SHP77 treated with DMSO at 0.1 percent for 48 hours (cell line): ENCODE results near the gene PSENEN.
A peak's percentile ranks its signal among the peaks of the same experiment; 100 is the strongest.

Experiments
- DNase-seq: peaks from one replicate; lab custom pipeline; 2025; lab: John Stamatoyannopoulos, UW

Gene PSENEN

DNA sequence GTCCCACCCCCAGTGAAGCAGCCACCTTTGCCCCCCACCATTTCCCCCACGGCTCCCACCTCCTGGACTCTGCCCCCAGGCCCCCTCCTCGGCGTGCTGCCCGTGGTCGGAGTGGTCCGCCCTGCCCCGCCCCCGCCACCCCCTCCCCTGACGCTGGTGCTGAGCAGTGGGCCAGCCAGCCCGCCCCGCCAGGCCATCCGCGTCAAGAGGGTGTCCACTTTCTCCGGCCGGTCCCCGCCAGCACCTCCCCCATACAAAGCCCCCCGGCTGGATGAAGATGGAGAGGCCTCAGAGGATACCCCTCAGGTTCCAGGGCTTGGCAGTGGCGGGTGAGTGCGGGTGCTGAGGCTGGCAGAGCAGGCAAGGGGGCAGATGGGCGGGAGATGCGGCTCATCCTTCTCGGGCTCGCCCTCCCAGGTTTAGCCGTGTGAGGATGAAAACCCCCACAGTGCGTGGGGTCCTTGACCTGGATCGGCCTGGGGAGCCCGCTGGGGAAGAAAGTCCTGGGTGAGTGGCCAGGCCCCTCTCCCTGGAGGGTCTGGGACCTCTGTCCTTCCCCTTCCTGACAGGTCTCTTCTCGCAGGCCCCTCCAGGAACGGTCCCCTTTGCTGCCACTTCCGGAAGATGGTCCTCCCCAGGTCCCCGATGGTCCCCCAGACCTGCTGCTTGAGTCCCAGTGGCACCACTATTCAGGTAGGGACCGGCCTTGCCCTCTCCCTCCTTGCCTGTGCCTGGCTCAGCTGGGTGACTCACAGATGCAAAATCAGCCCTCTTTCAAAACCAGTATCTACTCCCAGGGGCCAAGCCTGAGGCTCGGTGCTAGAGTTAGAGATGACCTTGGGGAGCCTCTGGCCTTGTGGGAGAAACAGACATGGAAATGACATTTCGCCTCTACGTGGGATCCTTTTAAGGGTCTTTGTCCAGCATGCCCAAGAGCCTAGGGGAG, 12.0 kb upstream of the PSENEN start:
- DNase-seq = no peak

DNA sequence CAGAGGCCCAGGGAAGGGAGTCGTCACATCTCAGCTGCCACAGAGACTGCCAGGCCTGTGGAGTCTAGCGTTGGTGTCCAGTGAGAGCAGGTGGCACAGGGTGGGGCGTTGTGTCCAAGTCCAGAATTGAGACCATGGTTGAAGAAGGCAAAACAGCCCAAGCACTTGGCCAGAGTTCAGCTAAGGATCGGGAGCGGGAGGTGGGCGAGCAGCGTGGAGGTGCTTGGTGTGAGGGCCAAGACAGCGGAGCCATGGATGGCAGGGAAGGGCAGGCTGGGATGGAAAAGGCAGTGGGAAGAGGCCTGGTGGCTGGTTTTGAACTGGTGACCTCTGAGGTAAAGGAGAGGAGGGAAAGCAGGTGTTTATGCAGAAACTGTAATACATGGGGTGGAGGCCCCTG, 11.2 kb upstream of the PSENEN start:
- no peak for DNase-seq

DNA sequence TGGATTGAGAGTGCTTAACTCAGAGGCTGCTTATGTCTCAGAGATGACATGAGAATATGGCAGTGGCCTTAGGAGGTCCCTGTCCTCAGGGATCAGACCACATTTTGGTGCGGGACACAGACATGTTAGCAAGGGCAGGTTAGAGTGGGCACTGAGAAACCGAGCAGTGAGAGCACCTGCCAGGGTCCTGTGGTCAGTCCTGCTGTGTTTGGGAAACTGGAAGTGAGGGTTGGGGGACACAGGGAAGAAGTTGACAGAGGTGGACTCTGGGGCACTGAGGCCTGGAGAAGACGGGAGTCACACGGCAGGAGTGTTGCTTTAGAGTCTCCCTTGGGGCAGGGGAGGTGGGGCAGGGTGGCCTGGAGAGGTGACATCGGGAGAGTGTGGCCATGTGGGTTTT, 10.6 kb upstream of the PSENEN start:
- no peak for DNase-seq

DNA sequence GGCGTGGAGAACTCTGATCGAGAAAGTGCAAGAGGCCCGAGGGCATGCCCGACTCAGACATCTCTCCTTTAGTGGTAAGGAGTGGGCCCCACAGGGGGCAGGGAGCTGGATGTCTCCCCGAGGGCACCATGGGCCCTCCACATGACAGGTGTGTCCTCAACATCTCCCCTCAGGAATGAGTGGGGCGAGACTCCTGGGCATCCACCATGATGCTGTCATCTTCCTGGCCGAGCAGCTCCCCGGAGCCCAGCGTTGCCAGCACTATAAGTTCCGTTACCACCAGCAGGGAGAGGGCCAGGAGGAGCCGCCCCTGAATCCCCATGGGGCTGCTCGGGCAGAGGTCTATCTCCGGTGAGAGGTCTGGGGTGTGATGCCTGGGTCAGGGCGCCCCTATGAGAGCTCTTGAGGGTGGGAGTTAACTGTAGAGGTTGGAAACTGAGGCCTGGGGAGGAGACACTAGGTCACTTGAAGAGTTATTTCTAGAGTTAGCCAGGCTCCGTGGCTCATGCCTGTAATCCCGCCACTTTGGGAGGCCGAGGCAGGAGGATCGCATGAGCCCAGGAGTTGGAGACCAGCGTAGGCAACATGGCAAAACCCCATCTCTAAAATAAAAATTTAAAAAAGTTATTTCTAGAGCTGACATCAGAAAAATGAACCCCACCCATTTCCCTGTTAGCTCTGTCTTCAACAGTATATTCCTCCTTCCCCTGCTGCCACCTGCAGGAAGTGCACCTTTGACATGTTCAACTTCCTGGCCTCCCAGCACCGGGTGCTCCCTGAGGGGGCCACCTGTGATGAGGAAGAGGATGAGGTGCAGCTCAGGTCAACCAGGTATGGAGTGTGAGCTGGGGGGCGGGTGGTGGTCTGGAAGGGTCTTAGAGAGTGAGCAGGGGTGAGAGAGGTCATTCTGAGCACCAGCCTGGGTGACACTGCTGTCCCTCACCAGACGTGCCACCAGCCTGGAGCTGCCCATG, 8.3 kb upstream of the PSENEN start:
- no peak for DNase-seq

DNA sequence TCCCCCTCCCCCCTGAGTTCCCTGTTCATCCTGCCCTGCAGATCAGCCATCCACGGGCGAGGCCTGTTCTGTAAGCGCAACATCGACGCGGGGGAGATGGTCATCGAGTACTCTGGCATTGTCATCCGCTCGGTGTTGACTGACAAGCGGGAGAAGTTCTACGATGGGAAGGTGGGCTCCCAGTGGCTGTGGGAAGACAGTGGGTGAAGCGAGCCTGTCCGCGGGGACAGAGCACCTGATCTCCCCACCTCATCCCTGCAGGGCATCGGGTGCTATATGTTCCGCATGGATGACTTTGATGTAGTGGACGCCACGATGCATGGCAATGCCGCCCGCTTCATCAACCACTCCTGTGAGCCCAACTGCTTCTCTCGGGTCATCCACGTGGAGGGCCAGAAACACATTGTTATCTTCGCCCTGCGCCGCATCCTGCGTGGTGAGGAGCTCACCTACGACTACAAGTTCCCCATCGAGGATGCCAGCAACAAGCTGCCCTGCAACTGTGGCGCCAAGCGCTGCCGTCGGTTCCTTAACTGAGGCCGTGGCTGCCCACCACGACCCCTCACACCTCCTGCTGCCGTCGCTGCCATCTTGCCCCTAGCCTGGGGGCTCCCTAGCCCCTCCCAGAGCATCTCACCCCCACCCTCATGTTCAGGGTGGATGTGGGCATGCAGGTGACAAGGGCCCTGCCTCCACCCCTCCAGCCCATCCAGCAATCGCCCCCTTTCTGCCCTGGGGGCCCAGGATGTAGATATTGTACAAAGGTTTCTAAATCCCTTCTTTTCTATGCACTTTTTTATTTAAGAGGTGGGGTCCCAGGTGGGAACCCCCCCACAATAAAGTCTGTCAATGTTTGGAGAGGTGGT, 7.2 kb upstream of the PSENEN start:
- DNase-seq = no peak

DNA sequence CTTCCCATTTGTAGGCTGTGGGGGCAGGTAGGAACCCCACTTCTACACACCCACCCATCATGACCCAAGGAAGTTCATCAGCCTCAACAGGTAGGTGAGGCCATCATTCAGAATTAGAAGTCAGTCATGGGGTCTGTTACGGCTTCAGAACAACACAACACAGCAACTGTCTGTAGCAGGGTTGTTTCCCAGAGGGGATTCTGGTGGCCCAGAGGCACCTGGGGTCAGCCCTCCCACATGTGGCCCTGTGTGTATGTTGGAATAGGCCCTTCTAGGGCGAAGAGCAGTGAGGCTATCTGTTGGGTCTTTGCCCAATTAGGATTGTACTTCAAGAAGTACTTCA, 6.6 kb upstream of the PSENEN start:
- DNase-seq = no peak

DNA sequence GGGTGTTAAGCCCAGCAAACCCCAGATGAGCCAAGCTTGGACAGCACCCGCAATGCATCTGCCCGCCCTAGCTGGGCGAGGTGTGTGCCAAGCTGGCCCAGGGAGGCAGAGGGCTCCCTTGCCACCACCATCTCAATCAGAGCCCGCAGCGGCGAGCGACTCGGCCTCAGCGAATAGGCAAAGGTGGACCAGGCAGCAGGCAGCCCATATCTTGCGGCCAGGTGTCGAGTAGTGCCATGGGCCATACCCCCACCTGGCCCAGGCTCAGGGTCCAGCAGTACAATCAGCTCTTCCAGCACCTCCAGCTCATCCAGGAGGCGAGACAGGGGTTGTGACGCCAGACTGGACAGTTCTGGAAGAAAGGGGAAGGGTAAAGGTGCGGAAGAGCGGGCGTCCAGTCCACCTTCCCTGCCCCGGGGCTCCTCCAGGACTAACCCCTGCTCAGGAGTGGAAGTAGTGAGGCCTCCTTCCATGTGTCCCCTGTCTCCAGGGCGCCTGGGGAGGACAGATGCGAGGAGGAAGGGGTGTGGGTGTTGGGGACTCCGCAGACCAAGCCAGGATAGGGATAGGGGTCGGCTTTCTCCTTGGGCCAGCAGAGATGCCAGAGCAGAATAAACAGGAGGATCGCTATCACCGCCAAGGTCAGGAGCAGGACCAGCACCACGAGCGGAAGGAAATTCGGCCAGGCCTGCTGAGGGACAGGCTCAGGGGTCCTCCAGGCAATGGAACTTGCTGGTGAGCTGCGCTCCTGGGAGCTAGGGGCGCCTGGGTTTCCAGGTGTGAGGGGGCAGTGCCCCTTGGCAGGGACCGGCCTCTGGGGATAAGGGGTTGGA, 6.0 kb upstream of the PSENEN start:
- DNase-seq = no peak

DNA sequence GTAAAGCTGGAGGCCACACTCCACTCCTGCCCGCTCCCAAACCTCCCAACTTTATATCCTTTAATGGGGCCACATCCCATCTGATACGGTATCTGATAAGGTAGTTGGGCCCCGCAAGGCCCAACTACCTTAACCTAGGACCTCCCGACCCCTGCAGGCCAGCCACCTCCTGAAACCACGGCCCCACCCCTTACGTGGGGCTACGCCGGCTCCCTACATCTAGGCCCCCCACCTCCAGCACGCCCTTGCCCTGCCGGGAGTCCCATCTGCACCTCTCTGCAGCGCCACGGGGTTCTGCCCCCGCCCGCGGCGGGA, 5.4 kb upstream of the PSENEN start:
- DNase-seq = no peak

DNA sequence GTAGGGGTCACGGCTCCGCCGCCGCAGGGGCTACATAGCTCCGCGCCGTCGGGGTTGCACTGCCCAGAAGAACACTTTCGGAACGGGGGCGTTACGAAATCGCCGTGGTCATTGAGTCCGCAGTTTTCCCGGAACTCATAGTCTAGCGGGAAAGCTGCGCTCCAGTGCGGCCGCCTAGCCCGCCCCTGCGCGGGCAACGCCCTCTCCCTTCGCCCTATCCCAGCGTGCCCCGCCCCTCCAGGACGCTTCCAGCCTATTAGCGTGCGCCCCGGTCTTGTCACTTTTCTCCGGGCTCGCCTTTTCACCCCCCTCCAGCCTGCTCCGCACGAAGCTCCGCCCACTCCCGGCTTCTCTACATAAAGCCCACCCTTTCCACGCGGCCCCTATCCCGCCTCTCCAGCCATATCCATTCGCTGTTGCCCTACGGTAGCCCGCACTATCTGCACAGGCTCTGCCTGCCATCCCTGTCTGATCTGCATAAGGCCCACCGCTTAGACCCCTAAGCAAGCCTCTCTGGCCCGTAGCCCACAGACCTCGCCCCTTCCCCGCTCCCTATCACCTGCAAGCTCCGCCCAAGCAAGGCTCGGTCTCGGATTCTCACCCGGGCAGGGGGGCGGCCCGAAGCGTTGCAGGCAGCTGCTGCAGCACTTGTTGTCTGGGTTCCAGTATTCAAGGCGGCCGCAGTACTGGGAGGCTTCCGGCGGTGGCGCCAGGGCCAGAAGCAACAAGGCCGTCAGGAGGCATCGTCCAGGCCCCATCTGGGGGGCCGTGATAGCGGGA, 4.8 kb upstream of the PSENEN start:
- peak; percentile 96 for DNase-seq

DNA sequence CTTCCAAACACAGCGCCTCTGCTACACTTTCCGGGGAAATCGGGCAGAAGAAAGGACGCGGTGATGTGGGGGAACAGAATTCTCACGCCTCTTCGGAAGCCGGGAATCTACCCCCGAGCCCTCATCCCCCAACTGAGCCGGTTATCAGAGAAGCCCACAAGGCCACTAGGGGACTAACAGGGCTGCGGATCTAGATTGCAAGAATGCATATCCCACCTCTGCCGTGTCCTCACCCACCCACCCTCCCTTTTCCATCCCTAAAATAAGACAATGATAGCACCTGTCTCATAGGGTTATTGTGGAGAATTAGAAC, 4.3 kb upstream of the PSENEN start:
- DNase-seq = no peak

DNA sequence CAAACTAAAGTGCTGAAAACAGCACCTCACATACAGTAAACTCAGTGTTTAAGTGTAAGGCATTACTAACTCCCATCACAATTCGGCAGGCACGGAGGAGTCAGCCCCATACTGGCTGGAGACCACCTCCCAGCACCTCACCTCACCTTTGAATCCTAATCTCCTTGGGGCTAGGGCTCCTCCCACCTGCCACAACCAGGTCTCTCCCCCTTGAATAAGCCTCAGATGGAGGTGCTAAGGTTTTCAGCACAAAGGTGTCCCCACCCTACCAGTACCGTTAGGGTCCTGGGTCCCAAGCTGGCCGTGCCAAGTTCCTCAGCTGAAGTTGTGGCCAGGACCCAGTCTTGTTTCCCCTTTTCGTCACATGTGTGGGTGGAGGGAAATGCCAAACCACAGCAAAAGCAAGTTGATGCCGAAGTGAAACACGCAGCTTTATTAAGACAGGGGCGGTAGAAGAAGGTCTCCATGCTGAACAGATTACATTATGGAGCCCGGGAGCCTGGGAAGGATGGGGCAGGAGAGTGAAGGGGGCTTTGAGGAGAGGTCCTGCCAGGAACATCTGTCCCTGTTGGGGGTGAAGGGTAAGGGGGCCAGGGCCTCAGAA, 3.2 kb upstream of the PSENEN start, which contains the start of gene IGFLR1:
Gene IGFLR1 (minus strand): TSS at position 332 of the 604 bp plus-strand sequence. CDS start 1,272 bp downstream, outside the sequence.
- DNase-seq = no peak

DNA sequence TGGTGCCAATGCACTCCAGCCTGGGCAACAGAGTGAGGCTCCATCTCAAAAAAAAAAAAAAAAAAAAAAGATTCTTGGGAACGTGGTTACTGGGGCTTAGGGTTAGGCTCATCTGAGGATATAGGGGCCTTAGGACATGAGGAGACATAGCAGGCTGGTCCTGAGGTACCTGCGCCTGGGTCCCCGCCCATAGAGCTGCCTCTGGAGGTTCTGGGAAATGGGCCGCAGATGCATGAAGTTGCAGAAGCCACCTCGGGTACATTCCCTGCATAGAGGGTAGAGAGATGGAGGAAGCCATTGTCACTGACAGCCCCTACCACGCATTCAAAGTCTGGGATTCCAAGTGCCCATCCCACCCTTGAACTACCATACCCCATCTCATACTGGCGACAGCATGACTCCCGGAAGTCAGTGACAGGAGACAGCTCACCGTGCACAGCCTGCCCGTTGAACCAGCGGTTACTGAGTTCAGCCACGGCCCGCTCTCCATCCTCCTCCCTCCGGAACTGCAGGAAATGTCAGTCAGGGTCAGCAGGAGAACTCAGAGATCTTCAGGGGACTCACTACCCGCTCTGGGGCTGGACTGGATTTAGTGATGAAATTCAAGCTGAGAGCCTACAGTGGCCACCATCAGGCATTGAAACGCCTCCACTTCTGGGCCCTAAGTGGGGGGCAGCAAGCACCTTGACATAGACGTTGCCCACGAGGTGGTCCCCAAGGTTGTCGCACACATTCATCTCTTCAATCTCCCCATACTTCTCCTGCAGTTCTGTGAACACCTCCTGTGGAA, 1.6 kb upstream of the PSENEN start:
- DNase-seq = no peak

DNA sequence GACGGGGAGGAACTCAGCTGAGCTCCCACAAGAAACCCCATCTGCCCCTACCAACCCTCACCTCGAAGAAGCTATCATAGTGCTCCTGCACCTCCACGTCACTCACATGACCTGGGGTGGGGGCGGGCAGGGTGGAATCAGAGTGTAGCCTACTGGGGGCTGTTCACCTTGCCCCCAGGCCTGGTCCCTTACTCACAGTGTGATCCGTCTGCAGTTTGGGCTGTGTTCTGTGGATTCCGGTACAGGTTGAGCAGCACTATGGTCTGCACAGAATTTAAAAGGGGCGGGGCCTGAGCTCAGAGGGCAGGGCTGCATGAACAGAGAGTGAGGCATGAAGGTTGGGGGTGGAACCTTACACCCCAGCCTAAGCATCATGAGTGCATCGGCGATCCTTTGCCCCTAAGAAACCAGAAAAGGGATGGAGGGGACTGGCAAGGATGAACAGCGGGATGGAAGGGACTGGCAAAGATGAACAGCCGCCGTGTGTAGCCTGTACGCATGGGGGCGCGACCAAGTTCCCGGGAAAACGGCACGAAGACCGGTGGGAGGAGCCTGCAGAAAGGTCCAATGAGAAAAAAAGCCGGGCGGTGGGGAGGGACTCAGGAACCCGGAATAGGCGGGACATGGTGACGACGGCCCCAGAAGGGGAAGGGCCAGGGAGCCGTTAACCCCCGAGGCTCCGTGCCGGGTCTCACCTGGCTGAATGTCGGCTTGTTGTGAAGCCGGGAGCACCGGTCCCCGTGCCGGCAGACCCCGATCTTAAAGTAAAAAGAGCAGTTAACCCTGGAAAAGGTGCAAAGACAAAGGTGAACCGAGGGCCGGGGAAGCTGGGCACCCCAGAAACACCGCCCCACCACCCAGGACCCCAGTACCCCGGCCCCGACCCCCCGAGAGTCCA, 772 bp upstream of the PSENEN start:
- peak; percentile 86 for DNase-seq

DNA sequence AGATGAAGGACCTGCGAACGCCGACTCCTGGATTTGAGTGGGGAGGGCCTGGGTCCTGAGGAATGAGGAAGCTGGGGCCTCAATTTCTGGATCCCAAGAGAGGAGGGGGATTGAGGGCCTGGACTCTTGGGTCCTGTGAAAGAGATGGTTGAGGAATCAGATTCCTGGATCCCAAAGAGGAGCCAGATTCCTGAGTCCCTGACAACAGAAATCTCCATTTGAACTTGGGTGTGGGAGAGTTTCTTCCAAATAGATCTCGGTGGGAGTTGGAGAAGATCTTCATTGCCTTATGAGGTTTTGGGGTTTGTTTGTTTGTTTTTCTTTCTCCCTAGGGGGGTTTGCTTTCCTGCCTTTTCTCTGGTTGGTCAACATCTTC, 624 bp downstream of the PSENEN start:
- DNase-seq = no peak

DNA sequence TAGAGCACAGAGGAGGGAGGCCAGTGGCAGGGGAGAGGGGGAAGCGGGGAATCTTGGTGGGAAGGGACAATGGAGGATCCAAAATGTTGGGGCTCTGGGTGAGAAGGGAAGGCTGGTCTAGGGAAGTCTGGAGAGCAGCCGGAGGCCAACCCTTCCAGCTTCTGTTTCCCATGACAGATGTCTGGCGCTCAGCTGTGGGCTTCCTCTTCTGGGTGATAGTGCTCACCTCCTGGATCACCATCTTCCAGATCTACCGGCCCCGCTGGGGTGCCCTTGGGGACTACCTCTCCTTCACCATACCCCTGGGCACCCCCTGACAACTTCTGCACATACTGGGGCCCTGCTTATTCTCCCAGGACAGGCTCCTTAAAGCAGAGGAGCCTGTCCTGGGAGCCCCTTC, 1.1 kb downstream of the PSENEN start:
- no peak for DNase-seq

DNA sequence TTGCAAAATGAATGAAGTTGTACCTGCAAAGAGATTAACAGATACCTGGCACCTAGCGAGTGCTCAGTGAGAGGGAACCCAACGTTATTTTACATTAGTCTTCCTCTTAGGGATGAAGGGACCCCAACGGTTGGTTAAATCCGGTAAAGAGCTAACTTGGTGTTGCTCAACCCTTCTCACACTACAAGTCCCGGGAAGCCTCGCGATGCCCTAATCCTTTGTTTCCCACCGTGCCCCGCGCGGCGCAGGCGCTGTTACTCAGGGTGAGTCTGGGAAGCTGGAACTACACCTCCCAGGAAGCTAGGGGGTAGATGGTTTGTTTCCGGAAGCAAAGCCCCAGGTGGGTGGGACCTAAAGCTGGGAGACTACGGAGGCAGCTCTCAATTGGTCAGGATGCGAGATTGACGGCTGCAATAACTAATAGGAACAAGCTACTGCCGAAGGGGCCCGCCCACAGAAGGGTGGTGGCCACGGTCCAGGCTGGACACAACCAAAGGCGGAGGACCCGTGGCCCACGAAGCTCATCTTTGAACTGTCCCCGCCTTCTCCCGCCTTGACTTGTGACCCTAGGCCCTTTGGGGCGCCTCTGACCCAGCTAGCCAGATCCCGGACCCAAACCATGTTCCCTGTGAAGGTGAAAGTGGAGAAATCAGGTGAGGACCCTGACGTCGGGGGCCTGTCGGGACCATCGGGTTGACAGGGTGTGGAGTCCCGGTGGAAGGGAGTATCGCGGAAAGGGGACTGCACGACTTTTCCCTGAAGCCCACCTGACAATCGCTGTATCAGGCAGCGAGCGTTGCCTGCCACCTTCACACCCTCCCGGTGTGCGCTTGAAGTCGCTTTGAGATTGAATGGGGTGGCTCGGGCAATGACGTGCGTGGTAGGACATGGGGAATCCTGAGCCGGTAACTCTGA, 2.9 kb downstream of the PSENEN start, which contains the start of gene LIN37:
Gene LIN37 (plus strand): TSS at position 471 of the 915 bp plus-strand sequence. CDS start 149 bp downstream, at position 620.
- DNase-seq = peak; percentile 94

DNA sequence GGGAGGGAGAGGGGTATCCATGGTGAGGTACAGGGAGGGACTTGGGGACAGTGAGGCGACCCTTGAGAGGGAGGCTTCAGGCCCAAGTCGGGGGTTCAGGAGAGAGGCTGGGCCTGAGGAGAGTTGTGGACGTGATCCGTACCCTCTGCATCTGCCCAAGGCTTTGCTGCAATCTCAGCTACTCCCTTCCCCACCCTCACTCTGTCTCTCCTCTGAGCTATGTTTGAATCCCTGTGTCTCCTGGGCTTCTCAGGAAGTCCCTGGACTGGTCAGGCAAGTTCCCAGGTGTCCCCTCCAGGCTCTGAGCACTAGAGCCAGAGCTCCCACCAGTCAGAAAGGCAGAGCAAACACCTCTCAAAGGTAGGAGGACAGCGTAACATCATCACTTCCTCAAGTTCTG, 4.7 kb downstream of the PSENEN start:
- DNase-seq = no peak
